CD1c-positive myeloid dendritic cell (primary cell): ENCODE measurements around the gene SLIT3.
A peak's percentile ranks its signal among the peaks of the same experiment; 100 is the strongest.
"Not testable (repeated sequence)": the region's sequence is repeated elsewhere in the genome, so short reads cannot be mapped to it uniquely, and the experiment has no call there.

Experiments
- DNase-seq: peaks from one replicate; pipeline ENCODE4 v3.0.0-alpha.2; 2016; ENCODE audit errors: extremely low spot score

The SLIT3 gene

DNA sequence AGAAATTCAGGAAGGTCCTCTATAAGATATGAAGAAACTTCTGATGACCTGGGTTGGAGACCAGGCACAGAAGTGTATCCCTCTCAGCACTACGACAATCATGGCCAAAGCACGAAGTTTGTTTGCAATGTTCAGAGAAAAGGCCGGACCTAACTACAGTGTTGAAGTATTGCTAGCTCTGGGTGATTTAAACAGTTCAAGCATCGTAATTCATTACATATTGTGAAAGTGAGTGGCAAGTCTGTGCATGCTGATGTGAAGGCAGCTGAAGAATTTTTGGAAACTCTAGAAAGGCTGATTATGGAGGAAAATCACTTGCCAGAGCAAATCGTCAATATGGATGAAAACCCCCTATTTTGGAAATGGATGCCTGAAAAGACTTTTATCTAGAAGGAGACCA lies 654.6 kb downstream of the SLIT3 start:
- no peak for DNase-seq

DNA sequence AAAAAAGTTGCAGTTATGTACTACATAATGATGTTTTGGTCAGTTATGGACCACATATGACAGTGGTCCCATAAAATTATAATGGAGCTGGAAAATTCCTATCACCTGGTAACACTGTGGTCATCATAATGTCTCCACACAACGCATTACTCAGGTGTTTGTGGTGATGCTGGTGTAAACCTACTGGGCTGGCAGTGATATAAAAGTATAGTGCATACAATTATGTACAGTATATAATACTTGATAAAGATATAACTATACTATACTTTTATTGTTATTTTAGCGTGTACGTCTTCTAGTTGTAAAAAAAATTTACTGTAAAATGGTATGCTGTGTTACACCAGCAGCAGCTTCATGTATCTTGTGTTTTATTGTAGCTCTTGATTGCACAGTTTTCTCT lies 655.7 kb downstream of the SLIT3 start:
- no peak for DNase-seq

- DNase-seq = no peak
These were observed 658.9 kb downstream of the SLIT3 start for GRCh38 chr5:168642019-168642418.

DNA sequence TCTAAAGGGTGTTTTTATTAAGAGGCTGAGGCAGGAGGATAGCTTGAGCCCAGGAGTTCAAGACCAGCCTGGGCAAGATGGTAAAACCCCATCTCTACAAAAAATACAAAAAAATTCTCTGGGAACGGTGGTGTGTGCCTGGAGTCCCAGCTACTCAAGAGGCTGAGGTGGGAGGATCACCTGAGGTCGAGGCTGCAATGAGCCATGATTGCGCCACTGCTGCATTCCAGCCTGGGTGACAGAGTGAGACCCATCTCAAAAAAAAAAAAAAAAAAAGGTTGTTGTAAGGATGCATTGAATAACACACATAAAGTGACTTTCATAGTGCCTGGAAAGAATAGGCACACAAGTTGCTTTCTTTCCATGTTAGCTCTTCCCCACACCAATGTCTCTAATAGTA lies 662.1 kb downstream of the SLIT3 start:
- DNase-seq = not testable (repeated sequence)

DNA sequence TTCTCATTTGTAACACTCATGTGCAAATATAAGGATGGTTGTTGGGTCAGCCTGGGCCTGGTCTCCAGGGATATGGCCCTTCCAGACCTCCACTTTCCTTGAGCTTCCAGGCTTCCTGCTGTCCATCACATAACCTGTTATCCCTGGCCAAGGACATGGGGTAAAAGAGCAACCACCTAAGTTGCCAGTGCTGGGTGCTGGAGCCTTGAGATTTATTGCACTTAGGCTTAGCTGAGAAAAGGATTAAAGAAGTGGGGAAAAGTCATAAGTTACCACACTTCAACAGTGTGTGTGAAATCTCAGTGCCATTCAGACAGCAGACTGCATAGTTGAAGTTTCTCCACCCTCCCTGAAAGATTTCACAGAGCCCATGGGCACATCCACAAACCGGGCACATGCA lies 663.1 kb downstream of the SLIT3 start:
- DNase-seq = no peak

DNA sequence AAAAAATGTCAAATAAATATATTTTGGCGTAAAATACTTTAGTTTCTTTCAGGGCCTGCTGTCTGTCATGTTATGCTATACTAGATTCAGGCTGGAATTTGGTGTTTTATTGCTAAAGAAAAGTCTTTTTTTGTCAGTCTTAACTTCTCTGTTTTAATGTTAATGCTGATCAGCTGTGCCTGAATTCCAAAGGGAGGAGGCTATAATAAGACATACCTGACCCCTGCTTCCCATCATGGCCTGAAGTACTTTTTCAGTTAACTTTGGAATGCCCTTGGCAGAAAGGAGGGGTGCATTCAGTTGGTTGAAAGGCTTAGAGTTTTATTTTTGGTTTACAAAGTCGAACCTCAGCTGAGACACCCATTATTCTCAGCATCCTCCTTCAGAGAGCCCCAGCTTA lies 663.7 kb downstream of the SLIT3 start:
- DNase-seq = no peak

DNA sequence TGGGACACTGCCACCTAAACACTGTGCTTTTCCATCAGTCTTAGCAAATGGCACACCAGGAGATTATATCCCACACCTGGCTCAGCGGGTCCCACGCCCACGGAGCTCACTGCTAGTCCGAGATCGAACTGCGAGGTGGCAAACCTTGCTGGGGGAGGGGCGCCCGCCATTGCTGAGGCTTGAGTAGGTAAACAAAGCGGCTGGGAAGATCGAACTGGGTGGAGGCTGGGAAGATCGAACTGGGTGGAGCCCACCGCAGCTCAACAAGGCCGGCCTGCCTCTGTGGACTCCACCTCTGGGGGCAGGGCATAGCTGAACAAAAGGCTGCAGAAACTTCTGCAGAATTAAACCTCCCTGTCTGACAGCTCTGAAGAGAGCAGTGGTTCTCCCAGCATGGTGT lies 670.0 kb downstream of the SLIT3 start:
- DNase-seq = not testable (repeated sequence)

DNA sequence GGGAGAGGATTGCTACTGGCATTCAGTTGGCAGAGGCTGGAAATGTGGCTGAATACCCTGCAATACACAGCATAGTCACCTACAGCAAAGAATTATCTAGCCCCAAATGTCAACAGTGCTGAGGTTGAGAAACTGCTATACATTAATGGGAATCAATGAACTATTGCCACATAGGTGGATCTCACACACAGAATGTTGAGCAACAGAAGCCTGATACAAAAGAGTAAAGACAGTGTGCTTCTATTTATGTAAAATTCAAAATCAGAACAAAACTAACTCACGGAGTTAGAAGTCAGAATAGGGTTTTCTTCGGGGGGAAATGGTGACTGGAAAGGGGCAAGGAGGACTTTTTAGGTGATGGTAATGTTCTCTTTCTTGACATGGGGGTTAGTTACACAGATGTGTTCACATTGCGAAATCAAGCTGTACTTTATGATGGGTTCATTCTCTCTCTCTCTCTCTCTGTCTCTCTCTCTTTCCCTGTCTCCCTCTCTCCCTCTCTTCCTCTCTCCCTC lies 676.0 kb downstream of the SLIT3 start:
- DNase-seq = no peak

- no peak for DNase-seq
These were observed 680.1 kb downstream of the SLIT3 start for GRCh38 chr5:168620807-168621206.

- no peak for DNase-seq
These were observed 686.3 kb downstream of the SLIT3 start for GRCh38 chr5:168614661-168615060.

GRCh38 chr5:168613996-168614395 lies 686.9 kb downstream of the SLIT3 start:
- no peak for DNase-seq

GRCh38 chr5:168613396-168613795 lies 687.5 kb downstream of the SLIT3 start:
- DNase-seq = no peak

DNA sequence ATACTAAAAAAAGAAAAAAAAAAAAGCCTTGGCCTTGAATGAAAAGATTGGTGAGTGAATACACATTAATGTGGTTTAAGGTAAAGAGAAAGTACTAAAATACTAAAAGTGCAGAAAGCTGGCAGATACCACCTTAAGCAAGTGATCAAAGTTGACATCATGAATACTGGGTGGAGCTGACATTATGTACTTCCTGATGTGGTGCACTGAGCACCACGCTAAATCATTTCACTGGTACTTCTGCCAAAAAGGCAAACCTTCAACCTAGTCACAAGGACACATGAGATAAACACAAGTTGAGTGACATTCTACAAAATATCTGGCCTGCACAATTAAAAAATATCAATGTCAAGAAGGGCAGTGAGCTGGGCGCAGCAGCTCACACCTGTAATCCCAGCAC lies 687.9 kb downstream of the SLIT3 start:
- DNase-seq = peak; percentile 22

DNA sequence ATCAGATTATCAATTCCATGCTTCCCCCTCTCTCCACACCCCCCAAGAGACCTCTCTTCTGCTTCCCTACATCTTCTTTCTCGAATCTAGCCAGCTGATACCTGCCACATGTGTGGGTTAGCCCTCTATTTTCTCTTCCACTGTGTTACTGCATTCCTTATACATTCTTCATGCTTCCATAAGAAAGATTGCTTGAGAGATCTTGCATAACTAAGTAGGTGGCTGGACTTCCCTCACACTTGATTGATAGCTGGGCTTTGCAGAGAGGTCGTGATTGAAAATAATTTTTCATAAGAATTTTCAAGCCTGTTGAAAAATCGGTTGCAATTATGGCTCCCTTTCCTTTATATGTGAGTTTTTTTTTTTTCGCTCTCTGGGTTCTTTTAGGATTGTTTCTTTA lies 688.8 kb downstream of the SLIT3 start:
- no peak for DNase-seq
